GM12878 (cell line): ENCODE measurements around the gene CARD19. TPM values are rescaled to one million over a fixed set of nuclear protein-coding genes. Genes with fewer than 3 reads are reported as not detected.

Experiments
- CEBPZ ChIP-seq: fragments of 150-350 bp; IDR thresholded peaks from 2 replicates; pipeline ENCODE4 v1.6.1; 2016; ENCODE audit warnings: low read depth, low read length
- DPF2 ChIP-seq: fragments of 450-650 bp; IDR thresholded peaks from 2 replicates; pipeline ENCODE4 v1.6.1; 2017; ENCODE audit warnings: mild to moderate bottlenecking
- E4F1 ChIP-seq: fragments of 450-650 bp; IDR thresholded peaks from 2 replicates; pipeline ENCODE4 v1.6.1; 2018; ENCODE audit warnings: borderline replicate concordance, mild to moderate bottlenecking; ENCODE audit not compliant: partially characterized antibody
- HDAC2 ChIP-seq: fragments of 200-600 bp; sonication (generic); IDR thresholded peaks from 2 replicates; pipeline ENCODE4 v1.6.1; 2017
- HDAC6 ChIP-seq: fragments of 200-600 bp; sonication (generic); IDR thresholded peaks from one replicate; pipeline ENCODE4 v1.8.0; 2017; ENCODE audit warnings: antibody characterized with exemption; ENCODE audit not compliant: unreplicated experiment
- JUND ChIP-seq: IDR thresholded peaks from 2 replicates; pipeline ENCODE4 v1.6.1; 2012; ENCODE audit warnings: low read depth, mild to moderate bottlenecking, low read length, improper control_type of control experiment, moderate library complexity
- LARP7 ChIP-seq: fragments of 450-650 bp; IDR thresholded peaks from 2 replicates; pipeline ENCODE4 v1.6.1; 2017; ENCODE audit warnings: mild to moderate bottlenecking
- MEF2B ChIP-seq: fragments of 450-650 bp; IDR thresholded peaks from 2 replicates; pipeline ENCODE4 v1.6.1; 2018; ENCODE audit warnings: mild to moderate bottlenecking, moderate library complexity; ENCODE audit not compliant: partially characterized antibody, poor library complexity, severe bottlenecking
- NR2C2 ChIP-seq: IDR thresholded peaks from 2 replicates; pipeline ENCODE4 v1.6.1; 2011; ENCODE audit warnings: borderline replicate concordance, low read depth; ENCODE audit not compliant: control insufficient read depth, insufficient read length
- NR2F1 ChIP-seq: fragments of 450-650 bp; conservative IDR thresholded peaks from 2 replicates; pipeline ENCODE4 v1.6.1; 2017; ENCODE audit warnings: mild to moderate bottlenecking
- RCOR1 ChIP-seq: conservative IDR thresholded peaks from 2 replicates; pipeline ENCODE4 v1.6.1; 2012; ENCODE audit warnings: low read depth, low read length, improper control_type of control experiment
- REST ChIP-seq: IDR thresholded peaks from 2 replicates; pipeline ENCODE4 v1.6.1; 2012; ENCODE audit warnings: mild to moderate bottlenecking, low read depth, low read length
- SMAD1 ChIP-seq: fragments of 450-650 bp; IDR thresholded peaks from 2 replicates; pipeline ENCODE4 v1.6.1; 2018; ENCODE audit warnings: mild to moderate bottlenecking, low read depth; ENCODE audit not compliant: partially characterized antibody
- SMAD5 ChIP-seq: IDR thresholded peaks from 2 replicates; pipeline ENCODE4 v1.6.1; 2016; ENCODE audit warnings: antibody characterized with exemption, low read depth
- STAT1 ChIP-seq: fragments of 450-650 bp; conservative IDR thresholded peaks from 2 replicates; pipeline ENCODE4 v1.6.1; 2014; ENCODE audit warnings: antibody characterized with exemption, mild to moderate bottlenecking
- ZNF274 ChIP-seq: IDR thresholded peaks from one replicate; pipeline ENCODE4 v1.8.0; 2011; ENCODE audit not compliant: insufficient read length, insufficient read depth
- ZNF384 ChIP-seq: IDR thresholded peaks from 2 replicates; pipeline ENCODE4 v1.6.1; 2012; ENCODE audit warnings: low read depth, mild to moderate bottlenecking, low read length, improper control_type of control experiment, borderline replicate concordance
- ZNF622 ChIP-seq: fragments of 450-650 bp; IDR thresholded peaks from 2 replicates; pipeline ENCODE4 v1.6.1; 2017; ENCODE audit warnings: mild to moderate bottlenecking, inconsistent platforms
- polyA plus RNA-seq, 11 experiments: library from polyadenylated mRNA; depleted of rRNA in 4 of 11; unstranded in 6 of 11; stranded (reverse) in 5 of 11; fragments of >200 nt; fragmentation: Nextera tagmentation in 4 of 11; fragmentation: Illumina TruSeq in 1 of 11; extraction: Ambion mirVana in 4 of 11; extraction: Trizol in 1 of 11; gene quantifications; 1 replicate in 1 of 11; 2 replicates in 10 of 11; pipeline versions ENCODE4 v1.2.1 to v1.2.3, GENCODE V29; 2011 to 2016; ENCODE audit warnings: inconsistent platforms in 2 of 11, missing spikeins in 2 of 11, low read depth in 1 of 11
- total RNA-seq, 4 experiments: library from RNA; depleted of rRNA in 3 of 4; stranded (reverse); fragments of >200 nt in 3 of 4; fragmentation: Illumina TruSeq in 1 of 4; extraction: Trizol in 1 of 4; gene quantifications; 2 replicates each; pipeline versions ENCODE4 v1.2.1 to v1.2.3, GENCODE V29; 2013 to 2021
- TF ChIP-seq, protein P1 (sequence below), 3 experiments: IDR thresholded peaks in 2 of 3; conservative IDR thresholded peaks in 1 of 3; 2 replicates each; pipeline ENCODE4 v1.5.1; 2011; ENCODE audit warnings: low read depth in 3 of 3, low read length in 3 of 3, mild to moderate bottlenecking in 3 of 3, control low read depth in 2 of 3, moderate library complexity in 2 of 3, inconsistent platforms in 1 of 3, mixed read lengths in 1 of 3; ENCODE audit not compliant: control insufficient read depth in 2 of 3, insufficient read depth in 1 of 3; ENCODE audit errors: extremely low read depth in 1 of 3

CARD19 gene
- total and polyA plus RNA-seq, 10 of the 15 experiments (the other 5 are each of a cell fraction or from before 2014, with no cell fraction given), result 0.61 to 41.6 (median 19.9) TPM

- TF ChIP-seq LARP7, result peak; percentile 78; the same call in 1 of the 2 replicates
- TF ChIP-seq E4F1, result no peak
- no peak for TF ChIP-seq HDAC2
- TF ChIP-seq CEBPZ, result no peak
- TF ChIP-seq JUND, result 0 out of 2 replicates have a peak, but pooled peaks have one; percentile 38
- TF ChIP-seq RCOR1, result no peak
- no peak for TF ChIP-seq STAT1
- TF ChIP-seq ZNF274, result no peak
- TF ChIP-seq NR2F1, result peak; percentile 61; the same call in 1 of the 2 replicates
- no peak for TF ChIP-seq HDAC6
- no peak for TF ChIP-seq SMAD5
- TF ChIP-seq, protein P1, sequence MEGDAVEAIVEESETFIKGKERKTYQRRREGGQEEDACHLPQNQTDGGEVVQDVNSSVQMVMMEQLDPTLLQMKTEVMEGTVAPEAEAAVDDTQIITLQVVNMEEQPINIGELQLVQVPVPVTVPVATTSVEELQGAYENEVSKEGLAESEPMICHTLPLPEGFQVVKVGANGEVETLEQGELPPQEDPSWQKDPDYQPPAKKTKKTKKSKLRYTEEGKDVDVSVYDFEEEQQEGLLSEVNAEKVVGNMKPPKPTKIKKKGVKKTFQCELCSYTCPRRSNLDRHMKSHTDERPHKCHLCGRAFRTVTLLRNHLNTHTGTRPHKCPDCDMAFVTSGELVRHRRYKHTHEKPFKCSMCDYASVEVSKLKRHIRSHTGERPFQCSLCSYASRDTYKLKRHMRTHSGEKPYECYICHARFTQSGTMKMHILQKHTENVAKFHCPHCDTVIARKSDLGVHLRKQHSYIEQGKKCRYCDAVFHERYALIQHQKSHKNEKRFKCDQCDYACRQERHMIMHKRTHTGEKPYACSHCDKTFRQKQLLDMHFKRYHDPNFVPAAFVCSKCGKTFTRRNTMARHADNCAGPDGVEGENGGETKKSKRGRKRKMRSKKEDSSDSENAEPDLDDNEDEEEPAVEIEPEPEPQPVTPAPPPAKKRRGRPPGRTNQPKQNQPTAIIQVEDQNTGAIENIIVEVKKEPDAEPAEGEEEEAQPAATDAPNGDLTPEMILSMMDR (IDR thresholded peaks at IDR 0.05 in 2 of 3, conservative IDR thresholded peaks at IDR 0.05 in 1 of 3; ENCODE audit: control insufficient read depth in 2 of 3, extremely low read depth in 1 of 3, insufficient read depth in 1 of 3, low read depth in 3 of 3, low read length in 3 of 3), result no peak
- TF ChIP-seq NR2C2, result no peak
- no peak for TF ChIP-seq ZNF384
- peak; percentile 84 for TF ChIP-seq DPF2
- peak; percentile 11 for TF ChIP-seq MEF2B
- no peak for TF ChIP-seq ZNF622
- TF ChIP-seq REST, result no peak
- no peak for TF ChIP-seq SMAD1
Measured at GRCh38 chr9:93133681-93134014, 37.6 kb downstream of the CARD19 start (continued).
